Measurements from ENCODE around the gene BORCS6.

BORCS6 gene

GRCh38 chr17:8153957-8154607 is 35.9 kb downstream of the BORCS6 start:
- peak; percentile 96 for DNase-seq

- peak; percentile 74 for DNase-seq
Observed at GRCh38 chr17:8153525-8153956, 36.4 kb downstream of the BORCS6 start.

GRCh38 chr17:8153031-8153451 is 36.9 kb downstream of the BORCS6 start:
- DNase-seq: no peak

GRCh38 chr17:8152112-8152775 is 37.7 kb downstream of the BORCS6 start, which contains the start of gene PER1:
Gene PER1 (minus strand): TSS chr17:8152404. CDS start chr17:8150706, 1,698 bp downstream.
- peak; percentile 96 for DNase-seq

GRCh38 chr17:8151641-8152111 is 38.3 kb downstream of the BORCS6 start:
- peak; percentile 68 for DNase-seq

- DNase-seq: peak; percentile 84
Observed at GRCh38 chr17:8151120-8151640, 38.8 kb downstream of the BORCS6 start.

GRCh38 chr17:8150194-8151119 is 39.5 kb downstream of the BORCS6 start:
- DNase-seq: no peak

- no peak for DNase-seq
Observed at GRCh38 chr17:8149419-8150193, 40.4 kb downstream of the BORCS6 start.

- no peak for DNase-seq
Observed at GRCh38 chr17:8148560-8148959, 41.4 kb downstream of the BORCS6 start.

GRCh38 chr17:8147805-8148404 is 42.1 kb downstream of the BORCS6 start:
- DNase-seq: no peak

- DNase-seq: no peak
Observed at GRCh38 chr17:8147141-8147804, 42.7 kb downstream of the BORCS6 start.

- DNase-seq: no peak
Observed at GRCh38 chr17:8146381-8147140, 43.4 kb downstream of the BORCS6 start.

- no peak for DNase-seq
Observed at GRCh38 chr17:8145811-8146210, 44.2 kb downstream of the BORCS6 start.

- DNase-seq: no peak
Observed at GRCh38 chr17:8144401-8145231, 45.4 kb downstream of the BORCS6 start.

- no peak for DNase-seq
Observed at GRCh38 chr17:8143581-8144400, 46.2 kb downstream of the BORCS6 start.

GRCh38 chr17:8142887-8143580 is 46.9 kb downstream of the BORCS6 start:
- DNase-seq: no peak

GRCh38 chr17:8142158-8142886 is 47.7 kb downstream of the BORCS6 start:
- DNase-seq: no peak
